ENCODE results near the gene TRPV2.
"Not testable (repeated sequence)": the region's sequence is repeated elsewhere in the genome, so short reads cannot be mapped to it uniquely, and the experiment has no call there.

The TRPV2 gene

GRCh38 chr17:16415031-16415924, at the start of gene TRPV2:
TRPV2 (plus strand) TSS chr17:16415571; CDS start chr17:16417669, 2,098 bp downstream.
- peak; percentile 53 for DNase-seq

GRCh38 chr17:16371742-16372141, 43.6 kb upstream of the TRPV2 start:
- no peak for DNase-seq

- DNase-seq, result no peak
Observed at GRCh38 chr17:16374146-16374938, 41.0 kb upstream of the TRPV2 start.

GRCh38 chr17:16377941-16378341, 37.4 kb upstream of the TRPV2 start:
- DNase-seq, result no peak

GRCh38 chr17:16378636-16379282, 36.6 kb upstream of the TRPV2 start:
- no peak for DNase-seq

GRCh38 chr17:16379654-16380053, 35.7 kb upstream of the TRPV2 start:
- DNase-seq, result no peak

GRCh38 chr17:16380640-16381495, 34.5 kb upstream of the TRPV2 start, which contains the start of gene UBB:
UBB (plus strand) TSS chr17:16381091; CDS start chr17:16381908, 817 bp downstream.
- DNase-seq, result peak; percentile 93

- no peak for DNase-seq
Observed at GRCh38 chr17:16381496-16381820, 33.9 kb upstream of the TRPV2 start.

- no peak for DNase-seq
Observed at GRCh38 chr17:16383216-16383615, 32.2 kb upstream of the TRPV2 start.

- DNase-seq, result no peak
Observed at GRCh38 chr17:16383772-16384287, 31.5 kb upstream of the TRPV2 start.

- no peak for DNase-seq
Observed at GRCh38 chr17:16384557-16384956, 30.8 kb upstream of the TRPV2 start.

- DNase-seq, result not testable (repeated sequence)
Observed at GRCh38 chr17:16386126-16386507, 29.3 kb upstream of the TRPV2 start.

GRCh38 chr17:16391451-16391850, 23.9 kb upstream of the TRPV2 start:
- no peak for DNase-seq

- DNase-seq, result not testable (repeated sequence)
Observed at GRCh38 chr17:16392491-16392890, 22.9 kb upstream of the TRPV2 start.

- DNase-seq, result not testable (repeated sequence)
Observed at GRCh38 chr17:16395887-16396286, 19.5 kb upstream of the TRPV2 start.

GRCh38 chr17:16396693-16397092, 18.7 kb upstream of the TRPV2 start:
- not testable (repeated sequence) for DNase-seq

GRCh38 chr17:16398270-16399267, 16.8 kb upstream of the TRPV2 start:
- no peak for DNase-seq

GRCh38 chr17:16403847-16404246, 11.5 kb upstream of the TRPV2 start:
- not testable (repeated sequence) for DNase-seq

- no peak for DNase-seq
Observed at GRCh38 chr17:16406742-16407674, 8.4 kb upstream of the TRPV2 start.

Measured in RPMI8226 (cell line).